ENCODE data around the gene RNF38.
"Not testable (repeated sequence)": the region's sequence is repeated elsewhere in the genome, so short reads cannot be mapped to it uniquely, and the experiment has no call there.

The RNF38 gene

DNA sequence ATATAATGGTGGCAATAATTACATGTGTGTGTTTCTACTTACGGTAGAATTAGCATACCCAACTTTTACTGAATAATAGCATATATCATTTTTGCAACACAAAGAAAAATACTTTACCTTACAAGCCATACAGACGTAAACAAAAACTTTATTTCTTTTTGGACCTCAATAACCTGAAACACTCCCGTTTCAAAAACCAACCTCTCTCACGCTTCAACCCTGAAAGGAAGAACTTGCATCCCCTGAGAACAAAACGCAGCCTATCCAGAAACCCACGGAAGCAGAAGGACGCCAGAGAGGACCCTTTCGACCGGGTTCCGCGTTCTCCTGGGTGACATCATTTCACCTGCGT lies at the start of gene RNF38:
Gene RNF38, minus strand, starts transcription at position 290 of the 352 bp plus-strand sequence. Its CDS starts 161 bp downstream, at position 129.
- DNase-seq (ENCODE audit: low read depth in 3 of 3), result peak in 1 of 3 donors; percentile 51

DNA sequence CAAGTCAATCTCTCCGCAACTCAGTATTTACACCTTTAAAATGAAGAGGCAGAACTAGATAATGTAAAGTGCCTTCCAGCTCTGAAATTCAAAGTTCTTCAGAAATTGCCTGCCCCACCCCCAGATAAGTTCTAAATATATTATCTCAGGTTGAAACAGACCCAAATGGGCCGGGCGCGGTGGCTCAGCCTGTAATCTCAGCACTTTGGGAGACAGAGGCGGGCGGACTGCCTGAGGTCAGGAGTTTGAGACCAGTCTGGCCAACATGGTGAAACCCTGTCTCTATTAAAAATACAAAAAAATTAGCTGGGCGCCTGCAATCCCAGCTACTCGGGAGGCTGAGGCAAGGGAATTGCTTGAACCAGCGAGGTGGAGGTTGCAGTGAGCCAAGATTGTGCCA lies 48.5 kb upstream of the RNF38 start:
- DNase-seq (ENCODE audit: low read depth in 3 of 3), result not testable (repeated sequence)

DNA sequence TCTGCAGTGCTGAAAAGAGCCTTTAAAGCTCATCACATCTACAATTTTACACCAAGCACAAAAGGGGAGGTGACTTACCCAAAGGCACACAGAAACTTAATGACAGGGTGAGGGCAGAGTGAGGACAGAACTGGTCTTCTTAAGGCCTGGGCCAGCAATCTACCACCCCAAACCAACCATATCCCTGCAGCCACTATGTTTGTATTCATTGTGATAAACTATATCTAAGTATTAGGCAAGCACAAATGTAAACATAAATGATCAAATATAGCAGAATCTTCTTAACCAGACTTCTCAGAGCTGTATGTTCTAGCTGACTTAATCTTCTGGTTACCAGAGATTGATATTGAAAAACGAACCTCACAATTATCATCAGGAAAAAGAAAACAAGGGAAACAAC lies 47.9 kb upstream of the RNF38 start:
- no peak for DNase-seq (ENCODE audit: low read depth in 3 of 3)

DNA sequence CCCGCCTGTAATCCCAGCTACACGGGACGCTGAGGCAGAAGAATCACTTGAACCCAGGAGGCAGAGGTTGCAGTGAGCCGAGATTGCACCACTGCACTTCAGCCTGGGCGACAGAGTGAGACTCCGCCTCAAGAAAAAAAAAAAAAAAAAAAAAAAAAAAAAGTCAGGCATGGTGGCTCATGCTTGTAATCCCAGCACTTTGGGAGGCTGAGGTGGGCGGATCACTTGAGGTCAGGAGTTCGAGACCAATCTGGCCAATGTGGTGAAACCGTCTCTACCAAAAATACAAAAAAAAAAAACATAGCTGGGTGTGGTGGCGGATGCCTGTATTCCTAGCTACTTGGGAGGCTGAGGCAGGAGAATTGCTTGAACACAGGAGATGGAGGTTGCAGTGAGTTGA lies 46.6 kb upstream of the RNF38 start:
- DNase-seq (ENCODE audit: low read depth in 3 of 3), result not testable (repeated sequence)

DNA sequence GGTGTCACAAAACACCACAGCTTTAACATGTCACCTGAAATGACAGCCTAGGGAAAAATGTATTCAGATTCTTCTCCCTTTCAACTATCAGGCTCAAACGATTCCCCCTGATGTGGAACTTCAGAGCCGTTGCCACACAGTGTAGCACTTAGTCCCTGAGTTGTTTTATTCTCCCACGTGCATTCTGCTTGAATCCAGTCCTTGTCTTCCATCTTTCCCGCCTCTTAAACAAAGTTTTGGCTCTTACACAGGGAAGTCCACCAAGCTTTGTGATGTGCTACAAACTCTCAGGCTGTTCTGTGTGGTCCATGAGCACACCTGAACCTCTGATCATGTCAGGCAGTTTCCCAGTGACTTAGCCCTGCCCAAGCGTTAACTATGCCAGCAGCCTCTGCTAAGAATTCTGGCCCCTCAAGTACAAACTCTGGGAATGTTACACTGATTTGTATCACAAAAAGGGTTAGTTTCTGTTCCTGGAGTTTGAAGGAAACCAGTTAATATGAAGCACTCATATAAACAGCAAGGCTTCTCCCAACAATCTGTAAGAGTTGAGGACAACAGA lies 45.8 kb upstream of the RNF38 start:
- DNase-seq (ENCODE audit: low read depth in 3 of 3), result no peak

DNA sequence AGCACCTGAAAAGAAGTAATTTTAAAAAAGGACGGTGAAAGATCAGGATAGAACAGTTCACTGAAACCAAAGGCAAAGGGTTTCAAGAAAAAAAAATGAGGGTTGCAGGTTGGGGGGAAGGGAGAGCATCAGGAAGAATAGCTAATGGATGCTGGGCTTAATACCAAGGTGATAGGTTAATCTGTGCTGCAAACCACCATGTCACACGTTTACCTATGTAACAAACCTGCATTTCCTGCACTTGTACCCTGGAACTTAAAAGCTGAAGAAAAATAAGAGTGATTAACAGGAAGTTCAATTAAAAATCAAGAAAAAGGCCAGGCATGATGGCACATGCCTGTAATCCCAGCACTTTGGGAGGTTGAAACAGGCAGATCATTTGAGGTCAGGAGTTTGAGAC lies 44.1 kb upstream of the RNF38 start:
- DNase-seq (ENCODE audit: low read depth in 3 of 3), result no peak

DNA sequence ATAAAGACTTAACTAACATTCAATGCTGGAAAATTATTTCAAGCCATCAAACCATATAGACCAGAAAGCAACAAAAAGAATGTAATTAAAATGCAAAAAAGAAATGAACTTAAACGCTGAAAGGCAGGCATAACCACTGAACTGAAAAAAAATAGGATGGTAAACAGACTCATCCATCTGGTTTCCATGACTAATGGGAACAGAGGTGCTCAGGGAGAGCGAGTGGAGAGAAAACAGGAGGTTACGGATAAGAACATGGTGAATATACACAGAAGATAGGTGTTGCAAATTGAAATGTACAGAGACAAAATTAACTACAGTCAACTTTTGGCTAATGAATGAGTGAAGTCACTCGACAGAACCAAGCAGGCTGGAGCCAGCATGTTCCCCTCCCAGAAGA lies 43.5 kb upstream of the RNF38 start:
- no peak for DNase-seq (ENCODE audit: low read depth in 3 of 3)

DNA sequence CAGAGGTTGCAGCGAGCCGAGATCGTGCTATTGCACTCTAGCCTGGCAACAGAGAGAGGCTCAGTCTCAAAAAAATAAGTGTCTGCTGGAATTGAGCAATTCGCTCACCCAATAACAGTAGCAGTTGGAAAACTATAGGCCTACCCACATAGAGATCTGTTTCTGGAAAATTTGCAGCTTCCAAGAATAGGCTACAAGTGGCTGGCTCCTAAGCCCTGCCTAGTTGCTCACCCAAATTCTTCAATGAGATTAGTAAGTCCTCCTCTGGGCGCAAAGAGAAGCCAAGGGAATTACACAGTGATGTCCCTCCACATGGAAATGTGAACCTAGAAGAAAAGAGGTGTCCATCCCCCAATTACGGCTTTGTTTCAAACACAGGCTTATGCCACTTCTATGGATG lies 42.6 kb upstream of the RNF38 start:
- no peak for DNase-seq (ENCODE audit: low read depth in 3 of 3)

DNA sequence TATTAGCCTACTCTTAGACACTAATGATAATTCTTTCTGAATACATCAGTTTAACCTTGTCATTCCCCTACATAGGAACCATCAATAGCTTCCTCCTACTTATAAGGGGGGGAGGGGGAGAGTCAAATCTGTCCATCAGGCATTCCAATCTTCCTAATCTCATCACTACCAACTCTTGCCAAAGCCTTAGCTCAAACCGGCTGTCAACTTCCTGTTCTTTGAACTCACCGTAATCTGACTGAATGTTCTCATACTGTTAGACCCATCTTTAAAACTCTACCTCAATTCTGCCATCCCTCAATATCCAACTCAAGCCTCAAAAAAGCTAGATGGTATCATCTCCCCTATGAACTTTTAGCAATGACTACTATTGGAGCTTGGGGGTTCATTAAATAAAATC lies 41.9 kb upstream of the RNF38 start:
- no peak for DNase-seq (ENCODE audit: low read depth in 3 of 3)

DNA sequence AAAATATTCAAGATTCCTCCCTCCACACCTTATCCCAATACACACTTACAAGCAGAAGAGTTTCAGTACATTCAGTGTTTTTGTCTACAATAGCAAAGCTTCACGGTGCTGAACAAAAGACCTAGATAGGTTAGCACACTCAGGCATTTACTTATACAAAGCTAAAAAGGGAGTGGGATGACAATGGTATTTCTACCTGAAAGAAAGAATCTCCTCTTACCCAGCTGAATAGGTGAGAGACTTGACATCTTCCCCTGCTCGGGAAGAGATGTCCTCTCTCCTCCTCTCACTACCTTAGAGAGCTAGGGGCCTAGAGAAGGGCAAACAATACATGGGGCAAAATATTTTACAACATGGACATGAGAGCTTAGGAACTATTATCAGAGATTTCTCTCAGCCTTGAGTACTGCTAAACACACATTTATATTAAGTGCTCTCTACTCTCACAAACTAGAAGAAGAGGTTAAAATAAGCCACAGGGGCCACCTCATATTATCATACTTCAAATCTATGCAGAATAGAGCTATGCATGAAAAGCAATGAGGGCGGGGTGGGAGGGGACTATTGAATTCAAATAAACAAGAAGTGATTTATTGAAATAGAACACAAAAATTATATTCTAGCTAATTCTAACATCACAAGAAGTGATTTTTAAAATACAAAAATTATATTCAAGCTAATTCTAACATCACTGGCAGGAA lies 38.6 kb upstream of the RNF38 start:
- DNase-seq (ENCODE audit: low read depth in 3 of 3), result no peak

DNA sequence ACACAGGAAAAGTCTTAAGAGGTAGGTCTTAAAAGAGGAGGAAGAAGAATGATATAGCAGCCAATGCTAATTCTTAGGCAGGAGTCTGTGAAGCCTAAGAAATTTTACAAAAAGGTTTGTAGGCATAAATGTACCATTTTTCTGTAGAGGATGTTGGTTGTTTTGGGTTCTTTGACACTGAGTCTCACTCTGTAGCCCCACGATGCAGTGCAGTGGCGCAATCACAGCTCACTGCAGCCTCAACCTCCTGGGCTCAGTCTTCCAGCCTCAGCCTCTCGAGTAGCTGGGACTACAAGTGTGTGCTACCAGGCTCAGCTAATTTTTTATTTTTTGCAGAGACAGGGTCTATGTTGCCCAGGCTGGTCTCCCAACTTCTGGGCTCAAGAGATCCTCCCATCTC lies 37.7 kb upstream of the RNF38 start:
- DNase-seq (ENCODE audit: low read depth in 3 of 3), result no peak

DNA sequence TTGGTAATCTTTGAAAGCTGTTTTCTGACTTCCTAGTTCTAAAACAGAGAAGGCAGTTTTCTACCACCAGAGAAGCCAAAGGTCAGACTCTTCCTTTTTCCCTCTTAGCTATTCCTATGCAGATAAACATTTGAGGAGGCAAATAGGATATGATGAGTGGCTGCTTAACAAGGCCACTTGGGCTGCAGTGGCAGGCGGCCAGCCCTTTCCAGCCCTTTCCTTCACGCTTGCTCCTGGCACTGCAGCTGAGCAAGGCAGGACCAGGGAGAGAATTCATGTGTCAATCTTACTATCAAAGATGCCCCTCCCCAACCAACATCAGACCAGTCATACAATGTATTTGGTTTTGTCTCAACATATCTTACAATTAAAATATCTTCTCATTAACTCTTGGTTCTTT lies 36.8 kb upstream of the RNF38 start:
- no peak for DNase-seq (ENCODE audit: low read depth in 3 of 3)

DNA sequence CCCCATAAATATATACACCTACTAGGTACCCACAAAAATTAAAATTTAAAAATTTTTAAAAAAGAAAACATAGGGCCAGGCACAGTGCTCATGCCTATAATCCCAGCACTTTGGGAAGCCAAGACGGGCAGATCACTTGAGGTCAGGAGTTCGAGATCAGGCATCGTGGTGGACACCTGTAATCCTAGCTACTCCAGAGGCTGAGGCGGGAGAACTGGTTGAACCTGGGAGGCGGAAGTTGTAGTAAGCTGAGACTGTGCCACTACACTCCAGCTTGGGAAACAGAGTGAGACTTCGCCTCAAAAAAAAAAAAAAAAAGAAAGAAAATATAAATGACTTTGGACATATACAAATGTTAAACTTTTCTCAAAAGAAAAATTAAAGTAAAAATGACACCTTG lies 33.3 kb upstream of the RNF38 start:
- no peak for DNase-seq (ENCODE audit: low read depth in 3 of 3)

DNA sequence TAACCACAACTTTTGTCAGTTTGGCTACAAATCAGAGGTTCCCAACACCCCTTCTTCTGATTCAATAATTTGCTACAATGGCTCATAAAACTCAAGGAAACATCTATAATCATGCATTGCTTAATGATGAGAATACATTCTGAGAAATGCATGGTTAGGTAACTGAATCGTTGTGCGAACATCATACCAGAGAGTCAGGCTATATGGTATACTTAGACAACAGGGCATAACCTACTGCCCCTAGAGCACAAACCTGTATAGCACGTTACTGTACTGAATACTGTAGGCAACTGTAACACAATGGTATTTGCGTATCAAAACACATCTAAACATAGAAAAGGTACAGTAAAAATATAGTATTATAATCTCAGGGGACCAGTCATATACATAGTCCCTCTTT lies 31.0 kb upstream of the RNF38 start:
- DNase-seq (ENCODE audit: low read depth in 3 of 3), result no peak

DNA sequence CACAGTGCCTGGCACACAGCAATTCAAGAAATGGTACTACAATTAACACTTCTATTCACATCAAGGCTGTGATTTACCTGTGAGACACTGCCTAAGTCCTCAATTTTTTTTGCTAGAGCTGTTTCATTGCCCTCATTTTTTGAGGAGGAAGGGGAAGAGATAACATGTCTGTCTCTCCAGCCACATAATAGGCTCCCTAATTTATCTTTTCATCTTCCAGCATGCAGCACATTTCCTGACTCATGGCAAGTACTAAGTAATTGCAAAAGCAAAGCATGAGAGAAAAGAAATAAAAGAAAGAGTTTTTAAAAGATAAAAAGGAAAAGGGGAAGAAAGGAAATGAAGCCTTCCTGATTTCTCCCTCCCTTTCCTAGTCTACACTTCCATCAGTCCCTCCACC lies 26.9 kb upstream of the RNF38 start:
- no peak for DNase-seq (ENCODE audit: low read depth in 3 of 3)

DNA sequence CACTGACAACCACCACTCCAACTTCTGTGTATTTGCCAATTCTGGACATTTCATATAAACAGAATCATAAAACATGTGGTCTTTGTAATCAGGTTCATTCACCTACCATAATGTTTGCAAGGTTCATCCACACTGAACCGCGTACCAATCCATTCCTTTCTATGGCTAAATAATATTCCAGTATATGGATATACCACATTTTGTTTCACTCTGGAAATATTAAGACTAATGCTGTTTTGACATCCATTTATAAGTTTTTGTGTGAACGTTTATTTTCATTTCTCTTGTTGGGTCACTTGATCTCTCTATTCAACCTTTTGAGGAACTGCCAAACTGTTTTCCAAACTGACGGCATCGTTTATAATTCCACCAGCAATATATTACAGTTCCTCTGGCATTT lies 26.3 kb upstream of the RNF38 start:
- DNase-seq (ENCODE audit: low read depth in 3 of 3), result no peak

DNA sequence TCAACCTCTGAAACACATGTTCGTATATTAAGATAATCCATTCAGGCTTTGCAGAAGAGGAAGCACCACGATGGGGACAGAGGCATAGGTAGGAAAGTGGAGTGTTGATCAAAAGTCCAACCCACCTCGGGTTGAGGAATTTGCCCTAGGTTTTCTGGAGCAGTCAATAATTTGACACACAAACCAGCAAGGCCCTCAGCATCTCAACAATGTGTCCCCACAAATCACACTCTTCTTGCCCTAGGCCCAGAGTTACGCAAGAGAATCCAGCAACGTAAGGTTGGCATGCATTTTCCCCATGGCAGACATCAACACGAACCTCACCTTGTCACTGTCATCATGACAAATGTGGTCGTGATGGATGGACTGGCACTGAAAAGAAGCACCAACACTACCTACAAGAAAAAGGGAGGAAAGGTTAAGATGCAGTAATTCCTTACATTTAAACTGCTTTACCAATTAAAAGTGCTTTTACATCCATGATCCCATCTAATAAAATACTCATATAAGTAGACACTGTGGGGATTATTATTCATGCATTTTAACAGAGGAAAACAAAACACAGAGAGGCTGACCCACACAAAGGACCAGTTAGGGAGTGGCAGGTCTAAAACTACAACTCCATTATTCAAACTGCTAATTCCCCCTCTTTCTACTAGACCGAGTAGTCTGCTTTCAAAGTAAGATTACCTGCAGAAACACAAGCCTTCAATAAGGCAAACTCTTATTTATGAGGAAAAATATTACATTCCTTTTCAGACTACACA lies 24.4 kb upstream of the RNF38 start:
- DNase-seq (ENCODE audit: low read depth in 3 of 3), result no peak

DNA sequence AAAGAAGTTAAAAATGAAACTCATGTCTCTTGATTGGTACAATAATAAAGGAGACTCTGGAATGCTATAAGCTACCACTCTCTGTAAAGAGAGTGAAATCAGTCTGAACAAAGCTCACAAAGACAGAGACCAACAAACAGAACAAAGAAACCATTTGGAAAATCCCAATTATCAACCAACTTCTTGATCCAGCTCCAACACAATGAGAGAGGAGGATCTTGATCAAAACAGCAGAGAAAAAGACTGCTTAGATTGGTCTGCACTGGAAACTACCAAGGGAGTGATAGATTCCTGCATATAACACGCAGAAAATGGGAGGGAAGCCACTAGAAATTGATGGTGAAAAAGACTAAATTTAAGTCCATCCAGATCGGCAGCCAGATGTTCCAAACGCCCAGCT lies 23.1 kb upstream of the RNF38 start:
- DNase-seq (ENCODE audit: low read depth in 3 of 3), result no peak

DNA sequence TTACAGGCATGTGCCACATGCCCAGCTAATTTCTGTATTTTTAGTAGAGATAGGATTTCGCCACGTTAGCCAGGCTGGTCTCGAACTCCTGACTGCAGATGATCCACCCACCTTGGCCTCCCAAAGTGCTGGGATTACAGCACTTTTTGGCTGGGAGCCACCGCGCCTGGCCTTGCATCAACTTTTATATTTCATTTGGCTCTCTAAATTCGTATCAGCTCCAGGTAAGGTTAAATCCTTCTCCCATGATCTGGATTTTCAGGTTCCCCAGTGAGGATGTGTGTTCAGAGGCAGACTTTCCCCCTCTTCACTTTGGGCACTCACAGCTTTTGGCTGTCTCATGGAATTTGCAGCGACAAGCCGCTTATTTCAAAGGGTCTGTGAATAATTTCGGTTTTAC lies 16.8 kb upstream of the RNF38 start:
- no peak for DNase-seq (ENCODE audit: low read depth in 3 of 3)

DNA sequence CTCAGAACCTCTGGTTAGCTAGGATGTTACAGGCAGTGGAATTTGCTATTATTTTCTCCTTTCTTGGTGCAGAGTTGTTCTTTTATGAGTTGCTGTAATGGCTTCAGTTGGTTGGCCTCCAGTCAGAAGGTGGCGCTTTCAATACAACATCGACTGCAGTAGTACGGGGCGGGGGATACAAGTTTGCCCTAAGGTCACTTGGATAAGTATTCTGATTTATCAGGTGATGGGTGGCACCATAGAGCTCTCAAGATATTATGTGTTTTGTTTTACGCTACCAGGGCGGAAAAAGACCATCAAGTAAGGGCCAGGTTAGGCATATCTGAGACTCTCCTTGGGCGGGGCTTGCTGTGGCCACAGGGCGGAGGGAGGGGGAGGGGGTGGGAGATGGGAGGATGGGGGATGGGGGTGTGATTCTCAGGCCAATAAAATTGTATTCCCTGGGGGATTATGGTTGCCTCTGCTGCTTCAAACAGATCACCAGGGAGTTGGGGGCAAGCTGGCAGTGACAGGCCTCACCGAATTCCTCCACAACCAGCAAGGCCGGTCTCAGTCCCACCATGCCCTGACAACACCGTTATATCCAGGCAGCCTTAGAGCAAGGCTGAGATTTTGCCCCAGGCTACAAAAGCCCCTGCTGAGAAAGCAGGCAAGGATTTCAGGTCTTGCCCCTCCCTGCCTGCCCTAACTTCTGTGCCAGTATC lies 15.9 kb upstream of the RNF38 start:
- no peak for DNase-seq (ENCODE audit: low read depth in 3 of 3)

DNA sequence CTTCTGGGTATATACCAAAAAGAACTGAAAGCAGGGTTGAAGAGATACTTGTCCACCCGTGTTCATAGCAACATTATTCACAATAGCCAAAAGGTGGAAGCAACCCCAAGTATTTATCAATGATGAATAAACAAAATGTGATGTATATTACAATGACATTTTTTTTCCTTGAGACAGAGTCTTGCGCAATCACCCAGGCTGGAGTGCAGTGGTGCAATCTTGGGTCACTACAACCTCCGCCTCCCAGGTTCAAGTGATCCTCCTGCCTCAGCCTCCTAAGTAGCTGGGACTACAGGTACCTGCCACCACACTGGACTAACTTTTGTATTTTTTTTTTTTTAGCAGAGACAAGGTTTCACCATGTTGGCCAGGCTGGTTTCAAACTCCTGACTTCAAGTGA lies 11.3 kb upstream of the RNF38 start:
- DNase-seq (ENCODE audit: low read depth in 3 of 3), result not testable (repeated sequence)

DNA sequence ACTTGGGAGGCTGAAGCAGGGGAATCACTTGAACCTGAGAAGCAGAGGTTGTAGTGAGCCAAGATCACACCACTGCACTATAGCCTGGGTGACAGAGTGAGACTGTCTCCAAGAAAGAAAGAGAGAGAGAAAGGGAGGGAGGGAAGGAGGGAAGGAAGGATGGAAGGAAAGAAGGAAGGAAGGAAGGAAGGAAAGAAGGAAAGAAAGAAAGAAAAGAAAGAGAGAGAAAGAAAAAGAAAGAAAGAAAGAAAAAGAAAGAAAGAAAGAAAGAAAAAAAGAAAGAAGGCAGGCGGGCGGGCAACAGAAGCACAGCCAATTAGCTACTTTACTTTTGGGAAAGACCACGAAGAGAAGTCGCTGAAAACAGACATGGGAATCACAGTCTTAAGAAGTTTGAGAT lies 9.0 kb upstream of the RNF38 start:
- not testable (repeated sequence) for DNase-seq (ENCODE audit: low read depth in 3 of 3)
